DOHH2 (cell line): ENCODE results near the gene F13A1.

Source experiments
- CTCF ChIP-seq: fragments of 200-600 bp; sonication (generic); IDR thresholded peaks from one replicate; pipeline ENCODE4 v1.5.1; 2014; ENCODE audit warnings: antibody characterized with exemption, mild to moderate bottlenecking, low read depth, low read length; ENCODE audit not compliant: poor library complexity, severe bottlenecking
- EZH2phosphoT487 ChIP-seq: fragments of 200-600 bp; sonication (generic); IDR thresholded peaks from 2 replicates; pipeline ENCODE4 v1.6.1; 2017; ENCODE audit warnings: borderline replicate concordance, mild to moderate bottlenecking, antibody characterized with exemption, low read length, moderate library complexity, mixed read lengths

- no peak for TF ChIP-seq CTCF
- no peak for TF ChIP-seq EZH2phosphoT487
These were observed 172.2 kb downstream of the F13A1 start for GRCh38 chr6:6148192-6148815.
